Endometrial microvascular endothelial cells (primary cell): Measurements from ENCODE around the gene TMEM9B. TPM values are rescaled to one million over a fixed set of nuclear protein-coding genes. Genes with fewer than 3 reads are reported as not detected.
"Not testable (repeated sequence)": the region's sequence is repeated elsewhere in the genome, so short reads cannot be mapped to it uniquely, and the experiment has no call there.

Experiments used
- in situ Hi-C: cut with HindIII; loops from 2 replicates; pipeline ENCODE4 v1.10.0; 2017; ENCODE audit warnings: low sequenced_read_pairs, low pct_unique_long_range_greater_than_20kb; ENCODE audit errors: inconsistent ontology term
- total RNA-seq: library from RNA; depleted of rRNA; stranded (reverse); fragments of >200 nt; gene quantifications from one replicate; pipeline ENCODE4 v1.2.3, GENCODE V29; 2015; ENCODE audit errors: inconsistent ontology term

TMEM9B gene
- total RNA-seq, 1 donor from 2014 or later, result 33.6 TPM

DNA sequence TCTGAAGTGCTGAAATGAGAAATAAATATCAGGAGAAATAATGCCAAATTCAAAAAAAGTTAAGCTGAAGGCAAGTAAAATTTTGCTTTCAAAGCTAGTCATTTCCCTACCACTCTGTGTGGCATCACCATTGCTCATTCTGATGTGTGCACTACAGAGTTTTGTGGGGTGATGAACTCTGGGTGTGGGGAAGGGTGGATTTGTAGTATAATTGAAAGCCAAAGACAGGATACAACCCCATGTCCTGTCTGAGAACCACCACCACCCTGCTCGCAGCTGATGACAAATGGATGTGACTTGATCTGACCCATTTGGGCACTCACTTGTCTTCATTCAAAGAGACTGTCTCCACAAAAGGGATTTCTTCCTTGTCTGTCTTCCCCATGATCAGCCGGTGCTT lies 19.3 kb upstream of the TMEM9B start:
- in situ Hi-C loops, result no loop called here

- in situ Hi-C loops, result no loop called here
Observed at GRCh38 chr11:8980485-8980884, 16.2 kb upstream of the TMEM9B start.

DNA sequence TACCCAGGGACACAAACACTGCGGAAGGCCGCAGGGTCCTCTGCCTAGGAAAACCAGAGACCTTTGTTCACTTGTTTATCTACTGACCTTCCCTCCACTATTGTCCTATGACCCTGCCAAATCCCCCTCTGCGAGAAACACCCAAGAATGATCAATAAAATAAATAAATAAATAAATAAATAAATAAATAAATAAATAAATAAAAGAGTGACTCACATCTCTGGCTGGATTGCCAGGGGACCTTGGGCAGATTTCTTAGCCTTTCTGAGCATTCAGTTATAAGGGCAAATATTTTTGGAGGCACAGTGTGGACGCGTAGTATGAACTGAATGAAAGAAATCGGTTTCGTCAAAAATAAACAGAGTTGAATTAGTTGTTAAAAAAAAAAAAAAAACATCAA lies 15.1 kb upstream of the TMEM9B start:
- in situ Hi-C loops, result not testable (repeated sequence)

DNA sequence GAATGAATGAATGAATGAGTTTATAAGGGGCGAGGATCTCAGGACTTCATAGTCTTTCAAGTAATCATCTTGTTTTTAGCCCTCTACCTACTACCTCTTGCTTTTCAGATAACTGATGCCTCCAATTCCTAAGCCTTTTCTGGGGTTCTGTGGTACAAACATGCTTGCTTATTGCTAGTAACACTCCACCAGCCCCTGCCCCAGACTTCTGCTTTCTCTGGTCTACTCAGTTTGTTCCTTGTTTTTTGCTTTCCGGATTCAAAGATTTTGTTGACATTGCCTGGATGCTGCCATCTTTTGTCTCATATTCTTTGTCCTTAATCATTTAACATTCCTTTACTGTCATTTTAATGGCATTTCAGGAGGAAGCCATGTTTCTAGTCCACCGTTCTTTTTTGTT lies 8.9 kb upstream of the TMEM9B start:
- in situ Hi-C loops, result no loop called here

DNA sequence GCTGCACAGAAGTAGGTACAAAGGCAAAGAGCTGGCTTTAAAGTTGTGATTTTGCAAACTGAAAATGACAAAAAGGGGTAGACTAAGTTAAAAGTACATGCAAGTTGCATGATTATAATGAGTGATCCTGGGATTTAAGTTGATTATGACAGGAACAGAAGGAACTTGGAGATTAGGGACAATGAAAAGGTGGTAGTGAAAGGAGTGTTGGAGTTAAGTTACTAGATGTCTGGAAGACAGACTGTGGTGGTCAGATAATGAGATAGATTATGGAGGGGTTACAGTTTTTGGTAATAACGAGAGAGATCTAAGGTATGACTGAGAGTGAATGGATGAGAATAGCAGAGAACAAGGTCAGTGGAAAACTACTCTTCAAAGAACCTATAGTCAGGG lies 7.7 kb upstream of the TMEM9B start:
- in situ Hi-C loops, result no loop called here

DNA sequence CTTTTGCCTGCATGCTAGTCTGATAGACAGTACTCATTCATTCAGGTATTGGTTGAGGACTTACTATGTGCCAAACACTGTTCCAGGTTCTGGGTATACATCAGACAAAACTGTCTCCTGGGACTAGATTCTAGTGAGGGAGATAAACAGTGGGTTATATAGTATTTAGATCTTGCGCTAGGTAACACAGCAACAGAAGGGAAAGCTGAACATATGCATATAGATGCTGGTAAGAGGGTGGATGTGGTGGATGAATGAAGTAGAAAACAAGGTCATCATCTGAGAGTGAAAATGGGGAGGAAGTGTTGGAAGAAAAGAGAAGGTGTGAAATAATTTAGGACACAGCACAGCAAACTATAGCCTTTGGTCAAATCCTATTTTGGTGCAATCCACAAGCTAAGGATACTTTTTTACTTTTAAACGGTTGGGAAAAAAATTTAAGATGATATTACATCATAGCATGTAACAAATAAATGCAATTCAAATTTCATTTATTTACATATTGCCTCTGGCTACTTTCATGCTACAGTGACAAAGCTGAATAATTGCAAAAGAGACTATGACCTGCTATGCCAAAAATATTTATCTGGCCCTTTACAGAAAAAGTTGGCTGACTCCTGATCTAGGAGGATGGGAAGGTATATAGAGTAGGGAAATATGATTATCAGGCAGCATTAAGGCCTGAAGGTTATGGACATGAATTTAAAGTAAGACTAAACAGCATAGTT lies 7.1 kb upstream of the TMEM9B start:
- in situ Hi-C loops, result no loop called here

- in situ Hi-C loops, result no loop called here
Observed at GRCh38 chr11:8967184-8967583, 2.9 kb upstream of the TMEM9B start.

GRCh38 chr11:8963569-8964323 lies 496 bp downstream of the TMEM9B start:
- in situ Hi-C loops, result no loop called here

- in situ Hi-C loops, result no loop called here
Observed at GRCh38 chr11:8962841-8963240, 1.4 kb downstream of the TMEM9B start.

DNA sequence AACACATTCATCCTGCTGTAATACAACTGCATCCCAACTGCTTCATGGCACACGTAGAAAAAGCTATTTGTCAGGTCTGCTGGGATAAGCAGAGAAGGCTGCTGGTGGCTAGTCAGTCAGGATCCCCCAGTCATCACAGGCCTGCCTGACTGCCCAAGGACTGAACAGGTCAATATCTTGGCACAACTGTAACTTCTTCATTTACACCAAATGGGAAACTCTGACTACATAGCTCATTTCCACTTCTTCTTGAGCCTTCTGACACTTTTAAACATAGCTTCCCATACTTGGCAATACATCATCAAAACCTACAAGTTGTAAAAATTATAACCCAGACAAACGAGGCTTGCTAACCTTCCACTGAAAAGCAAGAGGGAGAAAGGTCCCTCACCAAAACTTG lies 2.8 kb downstream of the TMEM9B start:
- in situ Hi-C loops, result no loop called here

DNA sequence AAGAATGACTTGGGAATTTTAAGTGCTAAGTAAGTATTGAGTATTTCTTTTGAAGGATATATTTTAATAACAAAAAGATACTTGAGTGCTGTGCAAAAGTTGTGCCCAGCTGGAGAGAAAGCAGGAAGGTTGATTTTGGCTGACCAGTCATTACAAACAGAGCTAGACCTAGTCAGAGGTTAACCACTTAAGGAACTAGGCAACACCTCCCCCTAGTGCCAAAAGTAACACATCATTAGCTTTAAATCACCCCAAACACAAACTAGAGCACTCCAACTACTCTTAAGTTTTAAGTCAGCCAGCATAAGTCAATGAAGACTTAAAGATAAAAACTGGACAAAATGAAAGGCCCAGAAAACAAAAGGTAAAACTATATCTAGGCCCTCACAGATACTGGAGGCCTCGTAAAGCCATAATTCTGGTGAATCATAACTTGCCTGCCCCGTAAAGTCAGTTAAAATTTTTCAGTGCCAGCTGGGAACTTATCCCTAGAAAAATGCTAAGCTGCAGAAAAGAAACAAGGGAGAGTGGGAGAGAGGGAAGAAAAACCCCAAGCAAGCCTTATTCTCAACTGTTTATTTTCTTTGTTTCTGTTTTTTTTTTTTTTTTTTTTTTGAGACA lies 4.6 kb downstream of the TMEM9B start:
- in situ Hi-C loops, result no loop called here

DNA sequence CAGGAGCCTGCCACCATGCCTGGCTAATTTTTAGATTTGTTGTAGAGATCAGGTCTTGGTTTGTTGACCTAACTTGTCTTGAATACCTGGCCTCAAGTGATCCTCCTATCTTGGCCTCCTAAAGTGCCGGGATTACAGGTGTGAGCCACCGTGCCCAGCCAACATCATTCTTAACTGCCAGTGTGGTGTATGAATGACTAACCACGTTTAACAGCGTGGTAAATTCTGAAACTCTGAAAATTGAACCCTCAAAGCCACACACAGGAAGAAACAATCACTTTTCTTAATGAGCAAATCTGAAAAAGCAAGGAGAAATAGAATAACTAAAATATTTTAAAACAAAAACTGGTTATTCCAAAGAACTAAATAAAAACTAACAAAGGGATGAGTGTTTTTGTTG lies 7.4 kb downstream of the TMEM9B start:
- in situ Hi-C loops, result no loop called here

DNA sequence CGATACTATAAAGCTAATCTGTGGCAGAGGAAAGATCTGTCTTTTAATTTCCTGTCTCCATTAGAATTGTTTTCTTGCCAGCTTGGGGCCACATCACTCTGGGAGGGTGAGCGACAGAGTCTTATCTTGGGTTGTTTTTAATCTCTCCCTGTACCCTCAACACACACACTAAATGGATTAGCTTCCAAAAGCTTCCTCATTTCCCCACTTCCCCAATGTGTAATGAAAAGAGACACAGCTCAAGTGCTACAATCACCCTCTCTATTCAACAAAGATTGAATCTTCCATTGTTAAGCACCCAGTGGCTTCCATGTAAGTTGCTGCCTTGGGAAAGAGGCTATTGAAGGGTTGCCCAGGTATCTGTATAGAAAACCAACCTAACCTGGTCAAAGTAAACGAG lies 15.4 kb downstream of the TMEM9B start:
- in situ Hi-C loops, result no loop called here

DNA sequence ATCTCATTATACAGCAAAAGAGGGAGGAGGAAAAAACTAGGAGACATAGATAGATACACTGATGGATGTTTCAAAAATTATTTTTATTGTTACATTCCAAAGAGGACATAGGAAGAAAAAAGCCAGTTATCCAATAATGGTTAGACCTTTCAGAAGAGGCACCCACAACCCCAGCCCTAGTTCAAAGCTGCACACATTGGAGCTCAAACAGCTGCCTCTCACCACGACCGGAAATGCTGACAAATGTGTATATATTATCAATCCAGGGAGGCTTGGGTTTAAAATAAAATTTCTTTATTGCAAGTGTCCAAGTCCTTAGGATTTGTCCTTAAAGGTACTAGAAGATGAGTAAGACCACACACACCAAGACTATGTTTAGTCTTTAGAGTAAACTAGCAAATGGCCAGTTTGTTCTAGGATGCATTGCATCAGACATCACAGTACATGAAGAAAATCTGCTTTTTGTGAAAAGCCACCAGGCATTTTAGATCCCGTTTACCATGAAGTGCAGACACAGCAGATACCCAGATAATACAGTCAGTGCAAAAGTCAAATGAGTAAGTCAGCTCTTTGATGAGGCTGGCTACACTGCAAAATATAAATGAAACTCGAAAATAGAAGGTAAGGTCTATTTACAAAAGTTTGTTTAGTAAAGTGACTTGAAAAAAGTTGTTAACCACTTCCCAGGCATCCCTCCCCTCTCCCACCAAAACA lies 16.9 kb downstream of the TMEM9B start:
- in situ Hi-C loops, result no loop called here

GRCh38 chr11:8942518-8943066 lies 21.6 kb downstream of the TMEM9B start, which contains the start of gene ASCL3:
Gene ASCL3, minus strand, starts transcription at chr11:8943016. Its CDS starts 4,855 bp downstream, at chr11:8938161.
- in situ Hi-C loops, result no loop called here

GRCh38 chr11:8941341-8942103 lies 22.7 kb downstream of the TMEM9B start:
- in situ Hi-C loops, result no loop called here

- in situ Hi-C loops, result no loop called here
Observed at GRCh38 chr11:8937659-8938058, 26.6 kb downstream of the TMEM9B start.

- in situ Hi-C loops, result no loop called here
Observed at GRCh38 chr11:8937159-8937558, 27.1 kb downstream of the TMEM9B start.
